HG02571 (cell line): ENCODE data around the gene SP140L.
"Not testable (repeated sequence)": the region's sequence is repeated elsewhere in the genome, so short reads cannot be mapped to it uniquely, and the experiment has no call there.

Experiments
- ATAC-seq: cut with Tn5 transposase; IDR thresholded peaks from one replicate; pipeline ENCODE4 v1.9.1; 2021; ENCODE audit warnings: mild to moderate bottlenecking, moderate library complexity; ENCODE audit not compliant: unreplicated experiment

The SP140L gene

GRCh38 chr2:230326453-230327417 lies at the start of gene SP140L:
SP140L (plus strand) TSS chr2:230327193; CDS start chr2:230327270, 77 bp downstream.
- ATAC-seq, result peak; percentile 87

- ATAC-seq, result no peak
These were observed 44.1 kb upstream of the SP140L start for GRCh38 chr2:230282936-230283335.

- no peak for ATAC-seq
These were observed 40.9 kb upstream of the SP140L start for GRCh38 chr2:230286048-230286447.

- ATAC-seq, result not testable (repeated sequence)
These were observed 37.7 kb upstream of the SP140L start for GRCh38 chr2:230289311-230289710.

- no peak for ATAC-seq
These were observed 31.8 kb upstream of the SP140L start for GRCh38 chr2:230295192-230295591.

- ATAC-seq, result no peak
These were observed 30.1 kb upstream of the SP140L start for GRCh38 chr2:230296917-230297316.

- no peak for ATAC-seq
These were observed 27.4 kb upstream of the SP140L start for GRCh38 chr2:230299618-230300017.

GRCh38 chr2:230305416-230306275 lies 21.3 kb upstream of the SP140L start:
- ATAC-seq, result no peak

GRCh38 chr2:230306474-230306873 lies 20.5 kb upstream of the SP140L start:
- no peak for ATAC-seq

- no peak for ATAC-seq
These were observed 19.5 kb upstream of the SP140L start for GRCh38 chr2:230307485-230307884.

- no peak for ATAC-seq
These were observed 18.5 kb upstream of the SP140L start for GRCh38 chr2:230308402-230309000.

GRCh38 chr2:230310792-230311191 lies 16.2 kb upstream of the SP140L start:
- ATAC-seq, result not testable (repeated sequence)

- ATAC-seq, result not testable (repeated sequence)
These were observed 15.4 kb upstream of the SP140L start for GRCh38 chr2:230311634-230312033.

GRCh38 chr2:230312638-230313037 lies 14.4 kb upstream of the SP140L start:
- no peak for ATAC-seq

GRCh38 chr2:230317366-230317765 lies 9.6 kb upstream of the SP140L start:
- no peak for ATAC-seq

- ATAC-seq, result peak; percentile 5
These were observed 8.5 kb upstream of the SP140L start for GRCh38 chr2:230318190-230319121.

GRCh38 chr2:230319211-230319862 lies 7.7 kb upstream of the SP140L start:
- ATAC-seq, result peak; percentile 47

GRCh38 chr2:230321031-230321430 lies 6.0 kb upstream of the SP140L start:
- no peak for ATAC-seq

- no peak for ATAC-seq
These were observed 4.2 kb upstream of the SP140L start for GRCh38 chr2:230322561-230323384.
